ENCODE measurements around the gene SLC12A2.

GRCh38 chr5:128085413-128085812 is 1.8 kb downstream of the SLC12A2 start:
- no peak for TF ChIP-seq CTCF (IDR thresholded peaks at IDR 0.05; ENCODE audit: low read length)
- no peak for TF ChIP-seq EZH2 (IDR thresholded peaks at IDR 0.05; ENCODE audit: borderline replicate concordance, low read length)

Measured in OCI-LY1 (cell line).